ENCODE measurements around the gene PDE6B. TPM values are rescaled to one million over a fixed set of nuclear protein-coding genes. Genes with fewer than 3 reads are reported as not detected.
"Not testable (repeated sequence)": the region's sequence is repeated elsewhere in the genome, so short reads cannot be mapped to it uniquely, and the experiment has no call there.

Gene PDE6B
- 0.51 and 4.2 TPM in 2 replicates for total RNA-seq (2014; rRNA removed; shearing (Covaris generic))

- no peak for DNase-seq (ENCODE audit: low read depth)
Observed at GRCh38 chr4:624705-625590, at the start of gene PDE6B. PDE6B (plus strand) TSS chr4:625573; CDS start chr4:625627, 54 bp downstream.

DNA sequence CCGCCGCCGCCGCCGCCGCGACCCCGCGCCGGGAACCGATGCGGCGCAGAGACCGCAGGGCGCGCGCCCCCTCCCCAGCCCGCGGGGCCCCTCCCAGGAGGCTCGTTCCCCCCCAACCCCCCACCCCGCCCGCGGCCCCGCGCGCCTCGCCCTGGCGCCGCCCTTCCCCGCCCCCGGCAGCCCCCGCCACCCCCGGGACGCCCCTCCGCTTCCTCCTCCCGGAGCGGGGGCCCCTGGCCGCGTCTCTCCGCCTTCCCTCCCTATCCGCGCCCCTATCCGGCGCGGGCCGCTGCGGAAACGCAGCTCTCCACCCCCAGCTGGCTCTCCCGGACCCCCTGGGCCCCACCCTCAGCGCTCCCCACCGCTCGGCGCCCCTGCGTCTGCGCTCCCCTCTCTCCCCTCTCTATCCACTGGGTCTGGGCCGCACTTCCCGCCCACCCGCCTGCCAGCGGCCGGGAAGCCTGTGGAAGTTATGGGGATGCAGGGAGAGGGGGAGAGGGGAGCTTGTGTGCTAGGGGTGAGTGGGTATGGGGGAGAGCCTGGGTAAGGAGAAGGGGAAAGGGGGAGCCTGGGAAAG, 49.0 kb upstream of the PDE6B start, which contains the start of gene TMEM271:
Gene TMEM271 (minus strand): TSS at position 51 of the 577 bp plus-strand sequence. CDS start 233 bp downstream, outside the sequence.
- DNase-seq (ENCODE audit: low read depth), result no peak

DNA sequence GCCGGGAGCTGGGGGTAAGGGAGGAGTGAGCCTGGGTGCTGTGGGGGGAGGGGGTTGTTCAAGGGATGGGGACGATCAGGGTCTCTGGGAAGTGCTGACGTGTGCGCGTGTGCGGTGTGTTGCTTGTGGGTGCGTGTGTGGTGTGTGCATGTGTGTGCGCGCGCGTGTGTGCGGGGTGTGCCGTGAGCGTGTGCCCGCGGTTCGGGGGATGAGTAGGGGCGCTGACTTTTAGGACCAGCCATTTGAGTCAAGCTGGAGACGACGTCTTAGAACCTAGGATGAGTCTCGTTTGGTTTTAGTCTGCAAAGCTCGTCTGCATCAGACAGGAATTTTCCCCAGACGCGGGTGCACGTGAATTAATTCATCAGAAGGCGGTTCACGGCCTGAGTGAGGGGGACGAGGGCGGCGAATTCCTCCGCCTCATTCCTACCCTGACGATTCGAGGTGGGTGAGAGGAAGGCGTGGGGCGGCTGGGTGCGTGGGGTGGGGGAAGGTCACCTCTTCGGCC, 48.3 kb upstream of the PDE6B start:
- no peak for DNase-seq (ENCODE audit: low read depth)

GRCh38 chr4:577499-578450, 47.6 kb upstream of the PDE6B start:
- peak; percentile 62 for DNase-seq (ENCODE audit: low read depth)

DNA sequence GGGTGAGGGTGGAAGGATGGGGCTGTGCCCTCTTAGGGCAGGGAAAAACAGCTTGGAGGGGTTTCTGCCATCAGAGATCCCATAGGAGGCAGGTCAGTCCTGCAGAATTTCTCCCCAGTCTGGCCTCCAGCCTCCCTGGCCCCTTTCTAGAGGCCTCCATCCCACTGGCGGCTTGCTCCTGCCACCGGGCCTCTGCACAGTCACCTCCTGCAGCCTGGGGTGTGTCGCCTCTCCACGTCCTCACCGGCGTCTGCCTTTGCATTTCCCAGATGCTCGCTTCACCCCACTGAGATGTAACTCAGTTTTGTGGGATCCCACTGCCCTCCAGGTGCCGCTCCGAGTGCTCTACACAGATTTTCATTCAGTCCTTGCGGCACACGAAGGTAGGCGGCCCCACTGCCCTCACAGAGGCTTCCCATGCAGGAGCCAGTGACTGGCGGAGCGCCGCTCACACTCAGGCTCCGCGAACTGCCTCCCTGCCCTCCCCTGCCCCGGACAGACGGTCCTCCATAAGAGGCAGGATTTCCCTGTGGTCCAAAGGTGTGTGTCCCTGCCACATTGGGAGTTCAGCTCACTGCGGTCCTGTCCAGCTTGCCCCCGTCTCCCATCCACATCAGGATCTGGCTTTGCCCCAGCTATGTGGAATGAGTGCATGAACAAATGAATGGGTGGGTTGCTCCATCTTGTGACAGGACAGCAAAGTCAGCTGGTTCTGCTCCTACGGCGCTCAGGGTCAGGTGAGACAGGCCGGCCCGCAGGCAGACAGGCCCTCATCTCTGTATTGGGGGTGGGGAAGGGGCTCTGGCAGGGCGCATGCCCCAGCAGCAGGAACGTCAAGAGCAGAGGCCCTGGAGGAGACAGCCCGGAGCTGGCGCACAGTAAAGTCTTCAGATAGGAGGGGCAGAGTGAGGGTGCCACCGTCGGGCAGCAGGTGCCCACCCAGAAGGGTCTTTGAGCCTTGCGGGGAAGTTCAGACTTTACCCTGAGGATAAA, 46.6 kb upstream of the PDE6B start:
- DNase-seq (ENCODE audit: low read depth), result no peak

- no peak for DNase-seq (ENCODE audit: low read depth)
Observed at GRCh38 chr4:579543-580175, 45.7 kb upstream of the PDE6B start.

GRCh38 chr4:581181-581580, 44.2 kb upstream of the PDE6B start:
- DNase-seq (ENCODE audit: low read depth), result no peak

DNA sequence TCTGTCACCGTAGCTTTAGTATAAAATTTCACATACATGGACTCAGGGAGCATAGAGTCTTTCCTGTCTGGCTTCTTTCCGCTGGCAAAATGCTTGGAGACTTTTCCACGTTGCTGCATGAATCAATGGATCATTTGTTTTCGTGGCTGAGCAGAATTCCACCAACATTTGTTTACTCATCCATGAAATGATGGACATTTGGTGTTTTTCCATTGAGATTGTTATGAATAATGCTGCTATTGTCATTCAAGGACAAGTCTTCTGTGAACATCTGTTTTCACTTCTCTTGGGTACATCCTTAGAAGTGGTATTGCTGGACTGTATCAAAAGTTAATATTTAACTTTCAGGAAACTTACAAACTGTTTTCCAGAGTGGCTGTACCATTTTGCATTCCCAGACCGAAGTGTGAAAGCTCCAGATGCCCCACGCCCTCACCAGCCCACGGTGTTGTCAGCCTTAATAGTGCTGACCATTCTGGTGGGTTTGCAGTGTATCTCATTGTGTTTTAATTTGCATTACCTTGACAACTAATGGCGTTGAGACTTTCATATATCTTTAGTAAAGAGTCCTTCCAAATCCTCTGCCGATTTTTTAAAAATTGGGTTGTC, 43.5 kb upstream of the PDE6B start:
- no peak for DNase-seq (ENCODE audit: low read depth)

DNA sequence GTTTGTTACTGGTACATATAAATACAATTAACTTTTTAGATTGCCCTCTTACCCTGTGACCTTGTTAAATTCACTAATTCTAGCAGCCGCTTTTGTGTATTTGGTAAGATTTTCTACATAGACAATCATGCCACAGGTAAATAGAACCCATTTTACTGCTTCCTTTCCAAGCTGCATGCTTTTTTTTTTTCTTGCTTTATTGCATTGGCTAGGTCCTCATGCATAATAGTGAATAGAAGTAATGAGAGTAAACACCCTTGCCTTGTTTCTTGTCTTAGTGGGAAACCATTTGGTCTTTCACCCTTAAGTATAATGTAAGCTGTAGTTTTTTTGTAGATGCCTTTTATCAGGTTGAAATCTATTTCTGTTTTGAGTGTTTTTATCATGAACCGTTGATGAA, 41.6 kb upstream of the PDE6B start:
- no peak for DNase-seq (ENCODE audit: low read depth)

GRCh38 chr4:587671-588350, 37.6 kb upstream of the PDE6B start:
- DNase-seq (ENCODE audit: low read depth), result no peak

GRCh38 chr4:588351-588849, 37.0 kb upstream of the PDE6B start:
- DNase-seq (ENCODE audit: low read depth), result no peak

DNA sequence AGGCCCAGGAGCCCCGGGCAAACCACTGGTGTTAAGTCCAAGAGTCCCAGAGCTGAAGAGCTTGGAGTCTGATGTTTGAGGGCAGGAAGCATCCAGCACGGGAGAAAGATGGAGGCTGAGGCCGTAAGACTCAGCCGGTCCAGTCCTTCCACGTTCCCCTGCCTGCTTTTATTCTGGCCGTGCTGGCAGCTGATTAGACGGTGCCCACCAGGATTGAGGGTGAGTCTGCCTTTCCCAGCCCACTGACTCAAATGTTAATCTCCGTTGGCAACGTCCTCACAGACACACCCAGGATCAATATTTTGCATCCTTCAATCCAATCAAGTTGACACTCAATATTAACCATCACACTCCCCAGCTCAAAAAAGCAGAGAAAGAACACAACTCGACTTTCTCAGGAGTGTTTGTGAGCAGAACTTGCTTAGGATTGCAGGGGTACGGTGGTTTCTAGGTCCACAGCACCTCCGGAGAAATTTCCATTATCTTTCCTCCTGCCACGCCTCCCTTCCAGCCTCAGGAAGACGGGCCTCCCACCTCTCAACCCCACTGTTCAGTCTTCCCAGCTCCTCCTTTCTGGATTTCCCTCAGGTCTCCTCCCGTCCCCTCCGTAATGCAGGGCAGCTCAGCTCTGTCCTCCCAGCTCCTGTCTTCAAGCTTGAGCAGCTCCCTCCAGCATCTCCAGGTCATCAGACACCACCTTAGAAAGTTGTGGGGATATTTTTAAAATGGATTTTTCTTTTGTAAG, 36.0 kb upstream of the PDE6B start:
- no peak for DNase-seq (ENCODE audit: low read depth)

GRCh38 chr4:590313-590841, 35.0 kb upstream of the PDE6B start:
- no peak for DNase-seq (ENCODE audit: low read depth)

DNA sequence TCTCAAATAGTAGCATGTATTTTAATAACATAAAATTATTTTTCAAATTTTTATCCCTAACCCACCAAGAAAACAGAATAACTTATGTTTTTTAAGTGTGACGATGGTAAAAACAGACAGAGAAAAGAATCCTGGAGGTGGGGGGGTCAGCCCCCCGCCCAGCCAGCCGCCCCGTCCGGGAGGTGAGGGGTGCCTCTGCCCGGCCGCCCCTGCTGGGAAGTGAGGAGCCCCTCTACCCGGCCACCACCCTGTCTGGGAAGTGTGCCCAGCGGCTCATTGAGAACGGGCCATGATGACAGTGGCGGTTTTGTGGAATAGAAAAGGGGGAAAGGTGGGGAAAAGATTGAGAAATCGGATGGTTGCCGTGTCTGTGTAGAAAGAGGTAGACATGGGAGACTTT, 33.2 kb upstream of the PDE6B start:
- DNase-seq (ENCODE audit: low read depth), result not testable (repeated sequence)

DNA sequence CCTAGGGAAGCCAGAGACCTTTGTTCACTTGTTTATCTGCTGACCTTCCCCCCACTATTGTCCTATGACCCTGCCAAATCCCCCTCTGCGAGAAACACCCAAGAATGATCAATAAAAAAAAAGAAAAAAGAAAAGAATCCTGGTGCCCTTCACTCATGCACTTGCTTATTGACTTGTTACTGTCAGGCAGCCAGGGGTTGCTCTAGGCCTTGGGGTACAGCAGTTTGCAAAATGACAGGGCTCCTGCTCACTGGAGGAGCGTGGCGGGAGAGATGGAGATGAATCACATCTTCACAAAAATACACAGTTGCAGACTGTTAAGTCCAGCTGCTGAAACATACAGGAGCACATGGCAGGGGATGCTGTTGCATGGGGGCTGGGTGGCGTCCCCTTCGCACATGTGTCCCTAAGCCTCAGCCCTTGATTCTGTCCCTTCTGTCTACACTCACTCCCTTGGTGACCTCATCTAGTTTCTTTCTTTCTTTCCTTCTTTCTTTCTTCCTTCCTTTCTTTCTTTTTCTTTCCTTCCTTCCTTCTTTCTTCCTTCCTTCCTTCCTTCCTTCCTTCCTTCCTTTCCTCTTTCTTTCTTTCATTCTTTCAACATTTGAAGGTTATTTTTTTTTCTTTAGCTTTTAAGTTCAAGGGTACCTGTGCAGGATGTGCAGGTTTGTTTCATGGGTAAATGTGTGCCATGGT, 32.4 kb upstream of the PDE6B start:
- no peak for DNase-seq (ENCODE audit: low read depth)

DNA sequence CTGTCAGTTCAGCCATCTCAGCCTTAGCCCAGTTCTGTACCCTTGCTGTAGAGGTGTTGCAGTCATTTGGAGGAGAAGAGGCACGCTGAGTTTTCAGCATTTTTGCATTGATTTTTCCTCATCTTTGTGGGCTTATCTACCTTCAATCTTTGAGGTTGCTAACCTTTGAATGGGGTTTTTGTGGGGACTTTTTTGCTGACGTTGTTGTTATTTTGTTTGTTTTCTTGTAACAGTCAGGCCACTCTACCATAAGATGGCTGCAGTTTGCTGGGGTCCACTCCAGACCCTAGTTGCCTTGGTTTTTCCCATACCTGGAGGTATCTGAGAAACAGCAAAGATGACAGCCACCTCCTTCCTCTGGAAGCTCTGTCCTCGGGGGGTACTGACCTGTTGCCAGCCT, 26.4 kb upstream of the PDE6B start:
- no peak for DNase-seq (ENCODE audit: low read depth)

GRCh38 chr4:600166-600565, 25.2 kb upstream of the PDE6B start:
- no peak for DNase-seq (ENCODE audit: low read depth)
